SK-N-MC (cell line): ENCODE results near the gene RALGDS.

Experiments used
- EZH2 ChIP-seq: fragments of 200-600 bp; sonication (generic); IDR thresholded peaks from one replicate; pipeline ENCODE4 v1.6.1; 2017; ENCODE audit warnings: antibody characterized with exemption
- FOXP2 ChIP-seq: optimal IDR thresholded peaks from 2 replicates; pipeline ENCODE3; 2011; ENCODE audit warnings: mild to moderate bottlenecking, moderate library complexity; ENCODE audit not compliant: insufficient read depth; ENCODE audit errors: extremely low read length, control extremely low read depth
- POLR2AphosphoS5 ChIP-seq: IDR thresholded peaks from 2 replicates; pipeline ENCODE4 v1.6.1; 2012; ENCODE audit warnings: mild to moderate bottlenecking, low read depth, low read length, borderline replicate concordance

DNA sequence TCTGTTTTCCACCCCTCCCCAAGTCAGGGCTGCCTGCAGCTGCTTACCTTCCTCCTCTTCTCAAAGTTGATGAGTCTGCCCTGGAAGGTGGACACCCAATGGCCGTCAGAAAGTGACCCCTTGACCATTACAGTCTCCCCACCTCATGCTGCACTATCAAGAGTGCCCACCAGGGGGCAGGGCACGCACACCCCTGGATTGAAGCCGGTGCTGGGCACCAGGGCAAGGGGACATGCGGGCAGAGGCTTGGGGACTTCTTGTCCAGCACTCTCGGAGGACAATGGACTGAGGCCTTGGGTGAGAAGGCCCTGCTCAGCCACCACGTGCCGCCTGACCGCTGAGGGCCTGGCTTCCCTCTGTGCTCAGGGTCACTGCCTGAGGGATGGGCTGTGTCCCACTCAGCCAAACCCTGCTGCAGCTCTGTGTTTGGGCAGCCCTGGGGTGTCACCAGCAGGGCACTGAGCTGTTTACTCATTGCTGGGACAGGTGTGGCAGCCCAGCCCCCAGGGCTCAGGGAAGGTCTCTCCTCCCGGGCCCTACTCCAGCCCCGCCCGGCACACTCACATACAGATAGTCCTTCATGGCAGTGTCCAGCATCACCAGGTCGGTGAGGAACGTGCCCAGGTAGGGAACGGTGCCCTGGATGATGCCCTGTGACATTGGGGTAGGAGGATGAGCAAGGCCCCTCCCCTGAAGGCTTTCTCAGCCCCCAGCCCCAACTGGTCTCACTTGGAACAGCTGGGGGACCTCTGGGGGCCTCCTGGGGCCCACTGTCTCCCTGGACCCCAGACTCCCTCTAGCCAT lies 17.7 kb downstream of the RALGDS start:
- TF ChIP-seq EZH2: no peak
- no peak for TF ChIP-seq POLR2AphosphoS5
- no peak for TF ChIP-seq FOXP2
